Endodermal cell (in vitro differentiated cells): Measurements from ENCODE around the gene ZFAND2A. TPM values are rescaled to one million over a fixed set of nuclear protein-coding genes. Genes with fewer than 3 reads are reported as not detected.

Experiments
- DNase-seq: peaks from one replicate; pipeline ENCODE4 v3.0.0-alpha.2; 2017
- H3K27ac ChIP-seq: 2 replicates; pipeline ENCODE4 v1.5.1; 2013; ENCODE audit warnings: mild to moderate bottlenecking, low read depth, low read length, moderate library complexity
- H3K27me3 ChIP-seq: 2 replicates; pipeline ENCODE4 v1.6.1; 2013; ENCODE audit warnings: mild to moderate bottlenecking, low read length, moderate library complexity; ENCODE audit not compliant: insufficient read depth, control insufficient read depth, poor library complexity, severe bottlenecking
- H3K36me3 ChIP-seq: 2 replicates; pipeline ENCODE4 v1.7.0; 2013; ENCODE audit warnings: mild to moderate bottlenecking, low read length, moderate library complexity; ENCODE audit not compliant: control insufficient read depth, insufficient read depth
- H3K4me1 ChIP-seq: one replicate; pipeline ENCODE4 v1.7.0; 2013; ENCODE audit warnings: low read length; ENCODE audit not compliant: control insufficient read depth, insufficient read depth
- H3K4me3 ChIP-seq: 2 replicates; pipeline ENCODE4 v1.5.1; 2013; ENCODE audit warnings: mild to moderate bottlenecking, low read length, moderate library complexity
- H3K9ac ChIP-seq: 2 replicates; pipeline ENCODE4 v1.6.1; 2013; ENCODE audit warnings: mild to moderate bottlenecking, low read length, moderate library complexity; ENCODE audit not compliant: poor library complexity, severe bottlenecking; ENCODE audit errors: extremely low read depth
- H3K9me3 ChIP-seq: 2 replicates; pipeline ENCODE4 v1.6.1; 2013; ENCODE audit warnings: mild to moderate bottlenecking, low read length, moderate library complexity; ENCODE audit not compliant: control insufficient read depth
- H3K27ac Mint-ChIP-seq: 2 replicates; pipeline ENCODE4 v1.8.0; 2020; ENCODE audit warnings: mixed read lengths
- H3K27me3 Mint-ChIP-seq: 2 replicates; pipeline ENCODE4 v1.8.0; 2021; ENCODE audit warnings: mild to moderate bottlenecking, mixed read lengths; ENCODE audit not compliant: insufficient read depth
- H3K36me3 Mint-ChIP-seq: 2 replicates; pipeline ENCODE4 v1.8.0; 2020; ENCODE audit warnings: low read depth, mixed read lengths
- H3K4me1 Mint-ChIP-seq: 2 replicates; pipeline ENCODE4 v1.8.0; 2020; ENCODE audit warnings: mixed read lengths
- H3K4me3 Mint-ChIP-seq: 2 replicates; pipeline ENCODE4 v1.8.0; 2020; ENCODE audit warnings: mild to moderate bottlenecking, moderate library complexity, mixed read lengths
- H3K9me3 Mint-ChIP-seq: 2 replicates; pipeline ENCODE4 v1.8.0; 2020; ENCODE audit warnings: mild to moderate bottlenecking, mixed read lengths
- WGBS, 2 experiments: methylation state at CpG; one replicate each; pipeline versions ENCODE4 v1.1.5 to v1.1.7; 2013; ENCODE audit warnings: missing lambda C conversion rate in 2 of 2, mixed read lengths in 1 of 2; ENCODE audit not compliant: insufficient coverage in 1 of 2, insufficient read length in 1 of 2; 5-methylcytosine and 5-hydroxymethylcytosine counted together
- total RNA-seq, 2 donors: library from RNA; stranded (reverse); fragmentation: NEBNext Ultra II Directional in 1 of 2; extraction: Animal tissue kit (Norgen Biotek cat#: 25700) in 1 of 2; gene quantifications; 2 replicates in 1 of 2; 3 replicates in 1 of 2; pipeline ENCODE4 v1.2.1, GENCODE V29; 2021
- TF ChIP-seq, protein P1 (sequence below): fragments of 200-600 bp; sonication (generic); conservative IDR thresholded peaks from 2 replicates; pipeline ENCODE4 v1.5.0; 2021; ENCODE audit warnings: antibody characterized with exemption, mild to moderate bottlenecking

Gene ZFAND2A
- total RNA-seq, 2 donors from 2014 or later: 14.9 to 17.1 TPM

DNA sequence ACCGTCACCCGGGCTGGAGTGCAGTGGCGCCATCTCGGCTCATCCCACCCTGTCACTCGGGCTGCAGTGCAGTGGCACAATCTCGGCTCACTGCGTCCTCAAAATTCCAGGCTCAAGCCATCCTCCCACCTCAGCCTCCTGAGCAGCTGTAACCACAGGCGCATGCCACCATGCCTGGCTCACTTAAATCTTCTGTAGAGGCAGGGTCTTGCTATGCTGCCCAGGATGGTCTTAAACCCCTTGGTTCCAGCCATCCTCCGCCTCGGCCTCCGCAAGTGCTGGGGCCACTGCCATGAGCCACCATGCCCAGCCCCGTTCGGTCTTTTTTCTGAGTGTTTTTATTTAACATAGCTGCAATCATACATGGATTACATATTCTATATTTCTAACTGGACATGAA, 30.6 kb downstream of the ZFAND2A start:
- Mint-ChIP-seq H3K4me3 (no peak overlapping the region), H3K4me1 (no peaks in the 10 kb centered on the region), H3K9me3 (peaks cover 11% of the 10 kb centered on the region)

DNA sequence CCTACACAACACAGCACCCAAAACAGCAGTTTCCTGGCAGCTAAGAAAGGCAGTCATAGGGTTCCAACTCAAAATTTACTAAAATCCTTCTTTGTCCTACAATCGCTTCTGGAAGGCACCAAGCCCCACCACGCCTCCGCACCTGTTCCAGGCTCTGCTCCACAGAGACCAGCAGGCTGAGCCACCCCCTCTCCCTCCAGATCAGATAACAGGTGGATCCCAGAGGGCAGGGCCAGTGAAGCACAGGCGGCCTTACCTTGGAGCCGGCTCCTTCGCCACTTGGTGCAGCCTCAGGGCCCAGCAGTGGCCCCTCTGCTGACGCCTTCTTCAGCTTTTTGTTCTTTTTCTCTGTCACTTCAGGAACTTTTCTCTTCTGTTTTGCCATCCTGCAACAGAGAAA, 33.0 kb downstream of the ZFAND2A start:
- no peak overlapping the region for H3K27ac Mint-ChIP-seq
- H3K4me3 ChIP-seq: no peak overlapping the region
- 95 to 96% methylated on average over 5 to 7 of the region's 7 CpGs for WGBS, 2 experiments
- H3K9ac ChIP-seq: no peak overlapping the region
- peaks cover 2% of the 10 kb centered on the region for H3K4me1 Mint-ChIP-seq
- H3K4me1 ChIP-seq: peaks cover 4% of the 10 kb centered on the region
- TF ChIP-seq, protein P1, sequence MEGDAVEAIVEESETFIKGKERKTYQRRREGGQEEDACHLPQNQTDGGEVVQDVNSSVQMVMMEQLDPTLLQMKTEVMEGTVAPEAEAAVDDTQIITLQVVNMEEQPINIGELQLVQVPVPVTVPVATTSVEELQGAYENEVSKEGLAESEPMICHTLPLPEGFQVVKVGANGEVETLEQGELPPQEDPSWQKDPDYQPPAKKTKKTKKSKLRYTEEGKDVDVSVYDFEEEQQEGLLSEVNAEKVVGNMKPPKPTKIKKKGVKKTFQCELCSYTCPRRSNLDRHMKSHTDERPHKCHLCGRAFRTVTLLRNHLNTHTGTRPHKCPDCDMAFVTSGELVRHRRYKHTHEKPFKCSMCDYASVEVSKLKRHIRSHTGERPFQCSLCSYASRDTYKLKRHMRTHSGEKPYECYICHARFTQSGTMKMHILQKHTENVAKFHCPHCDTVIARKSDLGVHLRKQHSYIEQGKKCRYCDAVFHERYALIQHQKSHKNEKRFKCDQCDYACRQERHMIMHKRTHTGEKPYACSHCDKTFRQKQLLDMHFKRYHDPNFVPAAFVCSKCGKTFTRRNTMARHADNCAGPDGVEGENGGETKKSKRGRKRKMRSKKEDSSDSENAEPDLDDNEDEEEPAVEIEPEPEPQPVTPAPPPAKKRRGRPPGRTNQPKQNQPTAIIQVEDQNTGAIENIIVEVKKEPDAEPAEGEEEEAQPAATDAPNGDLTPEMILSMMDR: no peak
- H3K4me3 Mint-ChIP-seq: no peak overlapping the region
- H3K27me3 Mint-ChIP-seq: no peaks in the 10 kb centered on the region
- H3K9me3 Mint-ChIP-seq: peaks cover 3% of the 10 kb centered on the region
- DNase-seq: no peak
- H3K36me3 ChIP-seq: peaks cover 39% of the 10 kb centered on the region
- H3K36me3 Mint-ChIP-seq: peaks cover 31% of the 10 kb centered on the region
- H3K9me3 ChIP-seq: peaks cover 4% of the 10 kb centered on the region
- H3K27ac ChIP-seq: no peak overlapping the region
- H3K27me3 ChIP-seq: no peaks in the 10 kb centered on the region

More for the DNA sequence above, 30.6 kb downstream of the ZFAND2A start:
- Histone ChIP-seq H3K27me3 (no peaks in the 10 kb centered on the region), H3K9me3 (peaks cover 12% of the 10 kb centered on the region), H3K4me1 (no peaks in the 10 kb centered on the region), H3K9ac (no peak overlapping the region), H3K4me3 (no peak overlapping the region), H3K27ac (no peak overlapping the region), H3K36me3 (peaks cover 41% of the 10 kb centered on the region)
- no peak overlapping the region for H3K27ac Mint-ChIP-seq
- peaks cover 47% of the 10 kb centered on the region for H3K36me3 Mint-ChIP-seq
- TF ChIP-seq, protein P1: no peak
- 91 to 96% methylated on average over 8 to 13 of the region's 13 CpGs for WGBS, 2 experiments
- no peaks in the 10 kb centered on the region for H3K27me3 Mint-ChIP-seq
- DNase-seq: no peak

DNA sequence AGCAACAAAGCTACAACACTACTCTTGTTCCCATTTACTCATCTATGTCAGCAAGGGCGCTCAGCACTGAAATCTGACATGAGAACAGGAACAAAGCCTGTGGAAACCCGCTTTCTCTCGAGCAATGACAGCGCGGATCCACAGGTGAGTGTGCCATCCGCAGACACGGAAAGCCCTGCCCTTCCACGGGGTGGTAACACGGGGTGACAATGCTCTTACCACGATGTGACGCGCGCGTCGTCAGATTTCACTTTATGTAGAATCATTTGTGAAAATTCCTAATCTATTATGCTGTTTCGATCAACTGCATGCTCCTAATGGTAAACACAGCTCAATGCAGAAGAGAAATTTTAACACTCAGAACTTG, 34.4 kb downstream of the ZFAND2A start:
- Mint-ChIP-seq H3K27ac (no peak overlapping the region), H3K4me3 (no peak overlapping the region), H3K4me1 (peaks cover 2% of the 10 kb centered on the region), H3K9me3 (no peaks in the 10 kb centered on the region), H3K27me3 (no peaks in the 10 kb centered on the region), H3K36me3 (peaks cover 25% of the 10 kb centered on the region)
- no peaks in the 10 kb centered on the region for H3K27me3 ChIP-seq
- TF ChIP-seq, protein P1: no peak
- H3K27ac ChIP-seq: no peak overlapping the region
- H3K4me1 ChIP-seq: peaks cover 4% of the 10 kb centered on the region
- no peak overlapping the region for H3K9ac ChIP-seq
- no peaks in the 10 kb centered on the region for H3K9me3 ChIP-seq
- no peak overlapping the region for H3K4me3 ChIP-seq
- 96% methylated on average over 11 to 16 of the region's 16 CpGs for WGBS, 2 experiments
- peaks cover 31% of the 10 kb centered on the region for H3K36me3 ChIP-seq
- DNase-seq: no peak
